Prostate gland (tissue), 2 donors: Measurements from ENCODE around the gene CA7.

Experiments
- POLR2A ChIP-seq: fragments of 450-650 bp; IDR thresholded peaks from one replicate; pipeline ENCODE4 v1.6.1; 2016; ENCODE audit warnings: antibody characterized with exemption, mild to moderate bottlenecking
- POLR2AphosphoS5 ChIP-seq: sonication (generic); formaldehyde crosslinking; IDR thresholded peaks from one replicate; pipeline ENCODE4 v1.6.1; 2017; ENCODE audit warnings: antibody characterized with exemption
- TF ChIP-seq, protein P1 (sequence below), 4 experiments: fragments of 200-600 bp in 2 of 4; fragments of 450-650 bp in 2 of 4; sonication (generic) in 2 of 4; IDR thresholded peaks; 1 replicate in 3 of 4; 2 replicates in 1 of 4; pipeline ENCODE4 v1.5.1; 2016 to 2019; ENCODE audit warnings: antibody characterized with exemption in 4 of 4, mild to moderate bottlenecking in 2 of 4, moderate library complexity in 2 of 4

DNA sequence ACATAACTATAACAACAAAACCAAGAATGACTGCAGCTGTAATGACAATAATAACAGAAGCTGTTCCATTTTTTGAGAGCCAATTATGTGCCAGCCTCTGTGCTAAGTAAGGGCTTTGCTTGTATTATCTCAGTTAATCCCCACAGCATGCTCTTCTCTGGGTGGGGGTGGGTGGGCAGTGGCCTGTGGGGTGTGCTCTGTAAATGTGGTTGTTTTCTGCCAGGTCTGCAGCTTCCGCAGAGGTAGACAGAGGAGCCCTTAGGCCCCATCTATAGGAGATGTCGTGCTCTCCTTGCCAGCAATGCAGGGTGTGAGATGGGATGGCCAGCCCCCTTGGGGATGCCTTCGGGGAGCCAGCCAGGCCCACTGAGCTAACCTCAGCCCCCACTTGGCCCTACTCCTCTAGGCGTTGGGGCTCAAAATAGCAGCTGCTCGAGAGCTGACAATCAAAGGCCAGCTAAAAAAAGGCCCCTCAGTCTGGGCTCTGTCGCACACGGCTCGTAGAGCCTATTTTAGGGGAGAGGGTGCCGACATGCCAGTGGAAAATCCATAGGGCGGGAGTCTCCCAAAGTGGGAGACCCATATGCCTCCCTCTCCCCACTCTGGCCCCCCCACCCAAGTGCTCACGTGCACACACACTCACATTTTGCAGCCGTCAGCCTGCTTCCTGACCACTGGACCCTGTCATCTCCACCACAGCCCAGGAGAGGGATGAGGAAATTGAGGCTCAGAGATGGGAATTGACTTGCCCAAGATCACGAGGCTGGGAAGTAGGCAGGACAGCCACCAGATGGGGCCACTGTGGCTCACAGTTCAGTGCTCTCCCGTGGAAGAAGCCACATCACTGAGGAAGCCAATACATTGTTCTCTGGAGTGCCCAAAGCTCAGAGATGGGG is 58.7 kb downstream of the CA7 start:
- TF ChIP-seq POLR2AphosphoS5 (no peak), POLR2A (no peak)
- TF ChIP-seq, protein P1, sequence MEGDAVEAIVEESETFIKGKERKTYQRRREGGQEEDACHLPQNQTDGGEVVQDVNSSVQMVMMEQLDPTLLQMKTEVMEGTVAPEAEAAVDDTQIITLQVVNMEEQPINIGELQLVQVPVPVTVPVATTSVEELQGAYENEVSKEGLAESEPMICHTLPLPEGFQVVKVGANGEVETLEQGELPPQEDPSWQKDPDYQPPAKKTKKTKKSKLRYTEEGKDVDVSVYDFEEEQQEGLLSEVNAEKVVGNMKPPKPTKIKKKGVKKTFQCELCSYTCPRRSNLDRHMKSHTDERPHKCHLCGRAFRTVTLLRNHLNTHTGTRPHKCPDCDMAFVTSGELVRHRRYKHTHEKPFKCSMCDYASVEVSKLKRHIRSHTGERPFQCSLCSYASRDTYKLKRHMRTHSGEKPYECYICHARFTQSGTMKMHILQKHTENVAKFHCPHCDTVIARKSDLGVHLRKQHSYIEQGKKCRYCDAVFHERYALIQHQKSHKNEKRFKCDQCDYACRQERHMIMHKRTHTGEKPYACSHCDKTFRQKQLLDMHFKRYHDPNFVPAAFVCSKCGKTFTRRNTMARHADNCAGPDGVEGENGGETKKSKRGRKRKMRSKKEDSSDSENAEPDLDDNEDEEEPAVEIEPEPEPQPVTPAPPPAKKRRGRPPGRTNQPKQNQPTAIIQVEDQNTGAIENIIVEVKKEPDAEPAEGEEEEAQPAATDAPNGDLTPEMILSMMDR (IDR thresholded peaks at IDR 0.05), result no peak
